NCI-H2107 treated with DMSO at 0.1 percent for 48 hours (cell line): ENCODE measurements around the gene BCAT1.

ENCODE experiments used
- DNase-seq: peaks from one replicate; lab custom pipeline; 2025; ENCODE audit not compliant: unreplicated experiment; lab: John Stamatoyannopoulos, UW

The BCAT1 gene

GRCh38 chr12:24948757-24949722, at the start of gene BCAT1:
TSS of gene BCAT1 (minus strand) at chr12:24949101. CDS start at chr12:24948932, 169 bp downstream.
- no peak for DNase-seq

GRCh38 chr12:24997970-24998582, 49.2 kb upstream of the BCAT1 start:
- DNase-seq, result no peak

- DNase-seq, result no peak
Observed at GRCh38 chr12:24997496-24997895, 48.6 kb upstream of the BCAT1 start.

GRCh38 chr12:24996820-24997219, 47.9 kb upstream of the BCAT1 start:
- no peak for DNase-seq

- no peak for DNase-seq
Observed at GRCh38 chr12:24996102-24996797, 47.3 kb upstream of the BCAT1 start.

GRCh38 chr12:24993793-24994192, 44.9 kb upstream of the BCAT1 start:
- DNase-seq, result no peak

- peak; percentile 48 for DNase-seq
Observed at GRCh38 chr12:24991209-24992049, 42.5 kb upstream of the BCAT1 start.

- DNase-seq, result no peak
Observed at GRCh38 chr12:24989216-24989615, 40.3 kb upstream of the BCAT1 start.

- DNase-seq, result no peak
Observed at GRCh38 chr12:24982250-24982649, 33.3 kb upstream of the BCAT1 start.

- DNase-seq, result no peak
Observed at GRCh38 chr12:24979976-24980730, 31.3 kb upstream of the BCAT1 start.

- no peak for DNase-seq
Observed at GRCh38 chr12:24979329-24979728, 30.4 kb upstream of the BCAT1 start.

GRCh38 chr12:24977711-24978110, 28.8 kb upstream of the BCAT1 start:
- no peak for DNase-seq

GRCh38 chr12:24977060-24977459, 28.2 kb upstream of the BCAT1 start:
- no peak for DNase-seq

- DNase-seq, result no peak
Observed at GRCh38 chr12:24975425-24975824, 26.5 kb upstream of the BCAT1 start.

- no peak for DNase-seq
Observed at GRCh38 chr12:24974216-24974615, 25.3 kb upstream of the BCAT1 start.

- no peak for DNase-seq
Observed at GRCh38 chr12:24972078-24972477, 23.2 kb upstream of the BCAT1 start.

- no peak for DNase-seq
Observed at GRCh38 chr12:24970177-24970576, 21.3 kb upstream of the BCAT1 start.

GRCh38 chr12:24966951-24967564, 18.2 kb upstream of the BCAT1 start:
- no peak for DNase-seq

- no peak for DNase-seq
Observed at GRCh38 chr12:24964342-24964741, 15.4 kb upstream of the BCAT1 start.
